H1 (cell line): Measurements from ENCODE around the gene EXOC1.

Experiments
- EP300 ChIP-seq, 2 experiments: IDR thresholded peaks; 1 replicate in 1 of 2; 2 replicates in 1 of 2; pipeline ENCODE4 v1.6.1; 2011 to 2012; ENCODE audit warnings: low read depth in 2 of 2, low read length in 2 of 2, mild to moderate bottlenecking in 2 of 2, borderline replicate concordance in 1 of 2, inconsistent platforms in 1 of 2, moderate library complexity in 1 of 2
- EZH2 ChIP-seq: fragments of 200-600 bp; sonication (generic); IDR thresholded peaks from 2 replicates; pipeline ENCODE4 v1.7.1; 2012; ENCODE audit warnings: low read depth, mild to moderate bottlenecking, moderate library complexity, low read length, inconsistent platforms; ENCODE audit not compliant: severe bottlenecking
- KDM5A ChIP-seq: fragments of 200-600 bp; IDR thresholded peaks from 2 replicates; pipeline ENCODE4 v1.7.1; 2012; ENCODE audit warnings: mild to moderate bottlenecking, low read length, inconsistent platforms, mixed read lengths
- POLR2A ChIP-seq, 2 experiments: IDR thresholded peaks; 1 replicate in 1 of 2; 2 replicates in 1 of 2; pipeline ENCODE4 v1.6.1; 2011; ENCODE audit warnings: low read depth in 2 of 2, low read length in 2 of 2, mild to moderate bottlenecking in 2 of 2; ENCODE audit errors: control extremely low read depth in 1 of 2
- POLR2AphosphoS5 ChIP-seq: IDR thresholded peaks from 2 replicates; pipeline ENCODE4 v1.6.1; 2011; ENCODE audit warnings: low read depth, low read length
- SP4 ChIP-seq: IDR thresholded peaks from 2 replicates; pipeline ENCODE4 v1.6.1; 2012; ENCODE audit warnings: low read length, inconsistent platforms
- SRF ChIP-seq: IDR thresholded peaks from 2 replicates; pipeline ENCODE4 v1.6.1; 2011; ENCODE audit warnings: mild to moderate bottlenecking, low read depth, low read length, moderate library complexity
- TAF1 ChIP-seq: IDR thresholded peaks from 2 replicates; pipeline ENCODE4 v1.6.1; 2011; ENCODE audit warnings: mild to moderate bottlenecking, low read depth, low read length
- TF ChIP-seq, protein P1 (sequence below), 3 experiments: IDR thresholded peaks; 1 replicate in 2 of 3; 2 replicates in 1 of 3; pipeline versions ENCODE4 v1.5.1 to v1.6.1; 2011; ENCODE audit warnings: low read length in 3 of 3, mild to moderate bottlenecking in 3 of 3, inconsistent platforms in 2 of 3, low read depth in 1 of 3, moderate library complexity in 1 of 3; ENCODE audit not compliant: insufficient read depth in 1 of 3; ENCODE audit errors: control extremely low read depth in 1 of 3

DNA sequence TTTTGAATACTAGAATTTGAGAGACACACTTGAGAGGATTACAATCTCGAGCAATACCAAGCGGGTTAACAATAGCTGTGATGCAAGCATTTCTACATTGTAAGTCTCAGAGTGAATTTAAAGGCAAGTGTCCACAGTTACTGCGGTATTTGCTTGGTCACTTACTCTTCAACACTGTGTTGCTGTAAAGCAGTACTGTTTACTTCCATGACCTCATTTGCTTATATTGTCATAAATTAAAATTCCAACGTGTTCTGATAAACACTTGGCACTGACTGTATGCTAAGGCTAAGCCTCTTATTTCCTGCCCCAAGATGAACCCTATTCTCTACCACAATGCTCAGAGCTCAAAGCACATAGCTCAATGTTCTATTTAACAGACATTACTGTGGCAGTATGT, 22.7 kb upstream of the EXOC1 start:
- TF ChIP-seq POLR2A (IDR thresholded peaks at IDR 0.05; ENCODE audit: control extremely low read depth in 1 of 2, low read depth in 2 of 2, low read length in 2 of 2) = no peak
- no peak for TF ChIP-seq SRF
- TF ChIP-seq, protein P1, sequence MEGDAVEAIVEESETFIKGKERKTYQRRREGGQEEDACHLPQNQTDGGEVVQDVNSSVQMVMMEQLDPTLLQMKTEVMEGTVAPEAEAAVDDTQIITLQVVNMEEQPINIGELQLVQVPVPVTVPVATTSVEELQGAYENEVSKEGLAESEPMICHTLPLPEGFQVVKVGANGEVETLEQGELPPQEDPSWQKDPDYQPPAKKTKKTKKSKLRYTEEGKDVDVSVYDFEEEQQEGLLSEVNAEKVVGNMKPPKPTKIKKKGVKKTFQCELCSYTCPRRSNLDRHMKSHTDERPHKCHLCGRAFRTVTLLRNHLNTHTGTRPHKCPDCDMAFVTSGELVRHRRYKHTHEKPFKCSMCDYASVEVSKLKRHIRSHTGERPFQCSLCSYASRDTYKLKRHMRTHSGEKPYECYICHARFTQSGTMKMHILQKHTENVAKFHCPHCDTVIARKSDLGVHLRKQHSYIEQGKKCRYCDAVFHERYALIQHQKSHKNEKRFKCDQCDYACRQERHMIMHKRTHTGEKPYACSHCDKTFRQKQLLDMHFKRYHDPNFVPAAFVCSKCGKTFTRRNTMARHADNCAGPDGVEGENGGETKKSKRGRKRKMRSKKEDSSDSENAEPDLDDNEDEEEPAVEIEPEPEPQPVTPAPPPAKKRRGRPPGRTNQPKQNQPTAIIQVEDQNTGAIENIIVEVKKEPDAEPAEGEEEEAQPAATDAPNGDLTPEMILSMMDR (IDR thresholded peaks at IDR 0.05; ENCODE audit: control extremely low read depth in 1 of 3, insufficient read depth in 1 of 3, low read depth in 1 of 3, low read length in 3 of 3) = no peak
- TF ChIP-seq EP300 (IDR thresholded peaks at IDR 0.05; ENCODE audit: borderline replicate concordance in 1 of 2, low read depth in 2 of 2, low read length in 2 of 2) = no peak
- TF ChIP-seq KDM5A = no peak
- TF ChIP-seq POLR2AphosphoS5 = no peak
- no peak for TF ChIP-seq TAF1
- no peak for TF ChIP-seq EZH2
- TF ChIP-seq SP4 = no peak
